Ovary (tissue), 9 donors: ENCODE measurements around the gene MAP2K5. TPM values are rescaled to one million over a fixed set of nuclear protein-coding genes. Genes with fewer than 3 reads are reported as not detected.
A peak's percentile ranks its signal among the peaks of the same experiment; 100 is the strongest.

ENCODE experiments used
- DNase-seq, 5 donors: peaks; one replicate each; pipeline ENCODE4 v3.0.0-alpha.2; 2019 to 2020
- H3K27ac ChIP-seq, 2 donors: fragments of 200-600 bp; one replicate each; pipeline versions ENCODE4 v1.5.1 to v1.8.0; 2019 to 2022
- H3K27me3 ChIP-seq: fragments of 200-600 bp; one replicate; pipeline ENCODE4 v1.8.0; 2022
- H3K36me3 ChIP-seq: fragments of 200-600 bp; sonication (generic); one replicate; pipeline ENCODE4 v1.5.1; 2019
- H3K4me1 ChIP-seq: one replicate; pipeline ENCODE4 v1.8.1; 2013; ENCODE audit warnings: mild to moderate bottlenecking, moderate library complexity; ENCODE audit not compliant: insufficient read depth
- H3K4me3 ChIP-seq: fragments of 200-600 bp; sonication (generic); one replicate; pipeline ENCODE4 v1.5.1; 2017
- H3K9me3 ChIP-seq, 2 donors: fragments of 200-600 bp in 1 of 2; sonication (generic) in 1 of 2; one replicate each; pipeline versions ENCODE4 v1.5.1 to v1.8.1; 2013 to 2019; ENCODE audit warnings: mild to moderate bottlenecking in 1 of 2, moderate library complexity in 1 of 2
- EP300 ChIP-seq: sonication (generic); formaldehyde crosslinking; IDR thresholded peaks from one replicate; pipeline ENCODE4 v1.6.1; 2017; ENCODE audit warnings: antibody characterized with exemption
- POLR2A ChIP-seq: fragments of 450-650 bp; IDR thresholded peaks from one replicate; pipeline ENCODE4 v1.6.1; 2017; ENCODE audit warnings: antibody characterized with exemption, mild to moderate bottlenecking, moderate library complexity
- whole genome bisulfite sequencing, 3 donors: extraction: QIAGEN DNeasy Blood & Tissue Kit in 1 of 3; methylation state at CpG; one replicate each; pipeline versions ENCODE4 v1.1.5 to v1.1.7; 2013 to 2017; 5-methylcytosine and 5-hydroxymethylcytosine counted together
- intact Hi-C, 4 donors: fragments of 100-400 bp; cut with DNase I; formaldehyde crosslinking; loops; one replicate each; pipeline versions ENCODE4 v1.11.0 to v1.15.1; 2022 to 2023
- polyA plus RNA-seq, 2 donors: library from polyadenylated mRNA; stranded (reverse); fragments of 200-250 nt in 1 of 2; fragments of 350-450 nt in 1 of 2; fragmentation: Illumina TruSeq in 1 of 2; extraction: RNeasy Lipid Tissue Mini Kit (QIAGEN cat#74804) in 1 of 2; gene quantifications; one replicate each; pipeline ENCODE4 v1.2.3, GENCODE V29; 2013 to 2014
- total RNA-seq, 7 donors: library from RNA; depleted of rRNA in 2 of 7; stranded (reverse); fragments of >200 nt in 2 of 7; fragmentation: NEBNext Ultra II Directional in 3 of 7; extraction: Animal tissue kit (Norgen Biotek cat#: 25700) in 3 of 7; gene quantifications; one replicate each; pipeline versions ENCODE4 v1.1.0 to v1.2.4, GENCODE V29; 2016 to 2023
- TF ChIP-seq, protein P1 (sequence below), 3 donors: fragments of 450-650 bp in 2 of 3; fragments of 200-600 bp in 1 of 3; IDR thresholded peaks; one replicate each; pipeline versions ENCODE4 v1.5.1 to v1.8.0; 2016 to 2022; ENCODE audit warnings: antibody characterized with exemption in 3 of 3, mild to moderate bottlenecking in 1 of 3
- donor health status: DM: no; HTN: no; CAD: no; lungs with moderate emphysema.
- donor health status: DM: no; HTN: no; CAD: no.
- donor health status: Bipolar disorder and iron deficiency.
- donor health status: DM: yes; HTN: yes; CAD: no.
- donor health status: DM: no; HTN: no; CAD: no.
- donor health status: DM: yes; HTN: yes; CAD: no.

The MAP2K5 gene
- total and polyA plus RNA-seq, 9 donors = 4.0 to 39.8 (median 23.2) TPM

- DNase-seq = no peak
- TF ChIP-seq, protein P1, sequence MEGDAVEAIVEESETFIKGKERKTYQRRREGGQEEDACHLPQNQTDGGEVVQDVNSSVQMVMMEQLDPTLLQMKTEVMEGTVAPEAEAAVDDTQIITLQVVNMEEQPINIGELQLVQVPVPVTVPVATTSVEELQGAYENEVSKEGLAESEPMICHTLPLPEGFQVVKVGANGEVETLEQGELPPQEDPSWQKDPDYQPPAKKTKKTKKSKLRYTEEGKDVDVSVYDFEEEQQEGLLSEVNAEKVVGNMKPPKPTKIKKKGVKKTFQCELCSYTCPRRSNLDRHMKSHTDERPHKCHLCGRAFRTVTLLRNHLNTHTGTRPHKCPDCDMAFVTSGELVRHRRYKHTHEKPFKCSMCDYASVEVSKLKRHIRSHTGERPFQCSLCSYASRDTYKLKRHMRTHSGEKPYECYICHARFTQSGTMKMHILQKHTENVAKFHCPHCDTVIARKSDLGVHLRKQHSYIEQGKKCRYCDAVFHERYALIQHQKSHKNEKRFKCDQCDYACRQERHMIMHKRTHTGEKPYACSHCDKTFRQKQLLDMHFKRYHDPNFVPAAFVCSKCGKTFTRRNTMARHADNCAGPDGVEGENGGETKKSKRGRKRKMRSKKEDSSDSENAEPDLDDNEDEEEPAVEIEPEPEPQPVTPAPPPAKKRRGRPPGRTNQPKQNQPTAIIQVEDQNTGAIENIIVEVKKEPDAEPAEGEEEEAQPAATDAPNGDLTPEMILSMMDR (IDR thresholded peaks at IDR 0.05) = no peak
- TF ChIP-seq EP300 = no peak
- 81 to 91% (median 84%) methylated on average over 1 of the region's 1 CpG for WGBS, 3 donors
- no peak overlapping the region for H3K4me3 ChIP-seq
- H3K27me3 ChIP-seq = no peaks in the 10 kb centered on the region
- no peak overlapping the region for H3K27ac ChIP-seq
- H3K9me3 ChIP-seq = no peaks in the 10 kb centered on the region
- no peaks in the 10 kb centered on the region for H3K36me3 ChIP-seq
- no peaks in the 10 kb centered on the region for H3K4me1 ChIP-seq
- intact Hi-C loops = no loop called here
Measured at GRCh38 chr15:67533873-67534272, 8.6 kb upstream of the MAP2K5 start.

DNA sequence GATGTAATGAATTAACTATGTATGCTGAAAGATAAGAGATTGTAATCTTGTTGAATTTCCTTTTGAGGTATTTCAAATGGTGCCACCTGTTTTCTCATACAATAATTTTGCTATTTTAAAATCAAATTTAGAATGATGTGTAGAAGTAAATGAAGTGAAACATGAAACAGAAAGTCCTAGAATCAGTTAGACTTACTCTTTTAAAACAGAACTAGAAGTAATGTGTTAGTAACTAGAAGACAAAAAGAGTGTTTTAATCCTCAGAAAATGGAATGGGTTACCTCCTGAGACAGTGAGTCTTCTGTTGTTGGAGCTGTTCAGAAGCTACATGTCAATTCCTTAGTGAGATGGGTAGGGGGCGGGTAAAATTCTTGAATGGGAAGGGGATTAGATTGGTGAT is 8.1 kb upstream of the MAP2K5 start:
- no peaks in the 10 kb centered on the region for H3K27me3 ChIP-seq
- no peak overlapping the region for H3K4me3 ChIP-seq
- intact Hi-C loops = no loop called here
- 84 to 96% (median 94%) methylated on average over 1 of the region's 1 CpG for WGBS, 3 donors
- no peaks in the 10 kb centered on the region for H3K36me3 ChIP-seq
- H3K9me3 ChIP-seq = no peaks in the 10 kb centered on the region
- TF ChIP-seq EP300 (no peak), POLR2A (no peak)
- TF ChIP-seq, protein P1 (IDR thresholded peaks at IDR 0.05) = no peak
- no peak for DNase-seq
- H3K4me1 ChIP-seq = no peaks in the 10 kb centered on the region
- H3K27ac ChIP-seq = no peak overlapping the region

- no peak for DNase-seq
- Histone ChIP-seq H3K27me3 (no peaks in the 10 kb centered on the region), H3K27ac (no peak overlapping the region), H3K36me3 (no peaks in the 10 kb centered on the region), H3K4me1 (no peaks in the 10 kb centered on the region), H3K9me3 (no peaks in the 10 kb centered on the region), H3K4me3 (no peak overlapping the region)
- intact Hi-C loops = no loop called here
- WGBS, 3 donors = 91 to 97% (median 95%) methylated on average over 1 of the region's 1 CpG
- TF ChIP-seq EP300 (no peak), POLR2A (no peak)
- TF ChIP-seq, protein P1 (IDR thresholded peaks at IDR 0.05) = no peak
Measured at GRCh38 chr15:67537771-67538170, 4.7 kb upstream of the MAP2K5 start.

- peak in 1 of 5 donors; percentile 41 for DNase-seq
- Histone ChIP-seq H3K9me3 (no peaks in the 10 kb centered on the region), H3K36me3 (no peaks in the 10 kb centered on the region), H3K4me3 (peak overlapping the region; percentile 94), H3K27me3 (no peaks in the 10 kb centered on the region), H3K4me1 (peaks cover 2% of the 10 kb centered on the region), H3K27ac (peak overlapping the region in 1 of 2 donors; percentile 82)
- TF ChIP-seq POLR2A (no peak), EP300 (no peak)
- TF ChIP-seq, protein P1 (IDR thresholded peaks at IDR 0.05) = no peak
- intact Hi-C loops = loop anchor here in 1 of 4 donors (5.0 kb wide), 1 partner anchor 294 kb away; no protein-coding TSS in a partner anchor
- WGBS, 3 donors = 10 to 27% (median 15%) methylated on average over 7 of the region's 7 CpGs
Measured at GRCh38 chr15:67543348-67543718, 830 bp downstream of the MAP2K5 start.
